SU-DHL-6 (cell line): Measurements from ENCODE around the gene PCDHGB4.
A peak's percentile ranks its signal among the peaks of the same experiment; 100 is the strongest.

Source experiments
- H2AFZ ChIP-seq: fragments of 200-600 bp; sonication (generic); 2 replicates; pipeline ENCODE4 v1.6.1; 2014; ENCODE audit warnings: low read depth, mild to moderate bottlenecking, moderate library complexity, mixed read lengths, antibody characterized with exemption, low read length; ENCODE audit not compliant: severe bottlenecking
- H3F3A ChIP-seq: fragments of 200-600 bp; shearing (Covaris generic); 2 replicates; pipeline ENCODE4 v1.6.0; 2016; ENCODE audit warnings: antibody characterized with exemption, mild to moderate bottlenecking; ENCODE audit not compliant: insufficient read depth
- H3K27ac ChIP-seq: fragments of 200-600 bp; sonication (generic); 2 replicates; pipeline ENCODE4 v1.5.1; 2016; ENCODE audit warnings: low read depth, mild to moderate bottlenecking, low read length, moderate library complexity, mixed read lengths
- H3K27me3 ChIP-seq: fragments of 200-600 bp; sonication (generic), shearing (Covaris generic); 2 replicates; pipeline ENCODE4 v1.6.0; 2014; ENCODE audit warnings: mild to moderate bottlenecking, low read length
- H3K36me3 ChIP-seq: fragments of 200-600 bp; sonication (generic); 2 replicates; pipeline ENCODE4 v1.6.1; 2014; ENCODE audit warnings: mild to moderate bottlenecking, low read length, mixed read lengths
- H3K4me2 ChIP-seq: fragments of 300-600, 200-600 bp; shearing (Covaris generic), sonication (generic); 2 replicates; pipeline ENCODE4 v1.6.0; 2014; ENCODE audit warnings: low read length, low read depth, mild to moderate bottlenecking; ENCODE audit not compliant: poor library complexity, severe bottlenecking
- H3K4me3 ChIP-seq: fragments of 200-600 bp; sonication (generic); 2 replicates; pipeline ENCODE4 v1.5.1; 2014; ENCODE audit warnings: antibody characterized with exemption, low read length, mild to moderate bottlenecking, mixed read lengths; ENCODE audit not compliant: insufficient read depth, poor library complexity, severe bottlenecking
- H3K79me2 ChIP-seq: fragments of 200-600 bp; sonication (generic); 2 replicates; pipeline ENCODE4 v1.6.1; 2014; ENCODE audit warnings: mild to moderate bottlenecking, low read length, moderate library complexity; ENCODE audit not compliant: insufficient read depth
- H3K9ac ChIP-seq: fragments of 200-600 bp; sonication (generic); 2 replicates; pipeline ENCODE4 v1.7.0; 2014; ENCODE audit warnings: mild to moderate bottlenecking, low read length
- H3K9me2 ChIP-seq: fragments of 200-600 bp; sonication (generic); replicated peaks from 2 replicates; pipeline ENCODE4 v1.6.1; 2014; ENCODE audit warnings: low read length; ENCODE audit not compliant: insufficient read depth
- H3K9me3 ChIP-seq: fragments of 200-600 bp; sonication (generic); 2 replicates; pipeline ENCODE4 v1.6.1; 2014; ENCODE audit warnings: low read length, mixed read lengths; ENCODE audit not compliant: insufficient read depth
- H4K20me1 ChIP-seq: fragments of 200-600 bp; sonication (generic); 2 replicates; pipeline ENCODE4 v1.6.1; 2014; ENCODE audit warnings: low read depth, mild to moderate bottlenecking, antibody characterized with exemption, low read length, moderate library complexity, mixed read lengths
- EZH2phosphoT487 ChIP-seq: fragments of 200-600 bp; sonication (generic), shearing (Covaris generic); conservative IDR thresholded peaks from 2 replicates; pipeline ENCODE4 v1.6.1; 2018; ENCODE audit warnings: mild to moderate bottlenecking, antibody characterized with exemption, low read length, moderate library complexity, mixed read lengths
- TF ChIP-seq, protein P1 (sequence below): fragments of 200-600 bp; sonication (generic); IDR thresholded peaks from one replicate; pipeline ENCODE4 v1.5.1; 2017; ENCODE audit warnings: antibody characterized with exemption, mild to moderate bottlenecking, low read length, moderate library complexity; ENCODE audit not compliant: insufficient read depth, poor library complexity, severe bottlenecking

The PCDHGB4 gene

GRCh38 chr5:141359790-141360426, 27.6 kb upstream of the PCDHGB4 start, which contains the start of gene PCDHGB2:
PCDHGB2 (plus strand) TSS chr5:141359994; CDS start chr5:141360136, 142 bp downstream.
- H3K4me3 ChIP-seq: peak within 1 kb of the TSS; percentile 65
- H3K9ac ChIP-seq: peak within 1 kb of the TSS; percentile 58
- peak within 1 kb of the TSS; percentile 89 for H2AFZ ChIP-seq

GRCh38 chr5:141360685-141361084, 26.8 kb upstream of the PCDHGB4 start:
- Histone ChIP-seq H3F3A (peaks cover 4% of the 10 kb centered on the region; the same call in 1 of the 2 replicates), H3K27ac (no peak overlapping the region), H4K20me1 (no peaks in the 10 kb centered on the region), H3K79me2 (no peaks in the 10 kb centered on the region), H3K9me3 (peaks cover 32% of the 10 kb centered on the region; the same call in 1 of the 2 replicates), H3K36me3 (peaks cover 10% of the 10 kb centered on the region; the same call in 1 of the 2 replicates), H3K9me2 (no peaks in the 10 kb centered on the region), H3K4me3 (peak overlapping the region; percentile 65), H3K9ac (no peak overlapping the region), H2AFZ (no peak overlapping the region), H3K27me3 (no peaks in the 10 kb centered on the region), H3K4me2 (peak overlapping the region; percentile 58)
- TF ChIP-seq, protein P1, sequence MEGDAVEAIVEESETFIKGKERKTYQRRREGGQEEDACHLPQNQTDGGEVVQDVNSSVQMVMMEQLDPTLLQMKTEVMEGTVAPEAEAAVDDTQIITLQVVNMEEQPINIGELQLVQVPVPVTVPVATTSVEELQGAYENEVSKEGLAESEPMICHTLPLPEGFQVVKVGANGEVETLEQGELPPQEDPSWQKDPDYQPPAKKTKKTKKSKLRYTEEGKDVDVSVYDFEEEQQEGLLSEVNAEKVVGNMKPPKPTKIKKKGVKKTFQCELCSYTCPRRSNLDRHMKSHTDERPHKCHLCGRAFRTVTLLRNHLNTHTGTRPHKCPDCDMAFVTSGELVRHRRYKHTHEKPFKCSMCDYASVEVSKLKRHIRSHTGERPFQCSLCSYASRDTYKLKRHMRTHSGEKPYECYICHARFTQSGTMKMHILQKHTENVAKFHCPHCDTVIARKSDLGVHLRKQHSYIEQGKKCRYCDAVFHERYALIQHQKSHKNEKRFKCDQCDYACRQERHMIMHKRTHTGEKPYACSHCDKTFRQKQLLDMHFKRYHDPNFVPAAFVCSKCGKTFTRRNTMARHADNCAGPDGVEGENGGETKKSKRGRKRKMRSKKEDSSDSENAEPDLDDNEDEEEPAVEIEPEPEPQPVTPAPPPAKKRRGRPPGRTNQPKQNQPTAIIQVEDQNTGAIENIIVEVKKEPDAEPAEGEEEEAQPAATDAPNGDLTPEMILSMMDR: no peak
- no peak for TF ChIP-seq EZH2phosphoT487

More at GRCh38 chr5:141359790-141360426, 27.6 kb upstream of the PCDHGB4 start, which contains the start of gene PCDHGB2:
- H3K79me2 ChIP-seq: no peaks in the 10 kb centered on the region
- H3K27ac ChIP-seq: 0 out of 2 replicates have a peak within 1 kb of the TSS, but pooled peaks have one; percentile 17
- peaks cover 10% of the 10 kb centered on the region; the same call in 1 of the 2 replicates for H3K36me3 ChIP-seq
- H4K20me1 ChIP-seq: no peaks in the 10 kb centered on the region
- TF ChIP-seq, protein P1: peak; percentile 76
- TF ChIP-seq EZH2phosphoT487: no peak
- peak within 1 kb of the TSS; percentile 58 for H3K4me2 ChIP-seq
- H3K9me2 ChIP-seq: no peaks in the 10 kb centered on the region
- H3K27me3 ChIP-seq: no peaks in the 10 kb centered on the region
- peaks cover 27% of the 10 kb centered on the region; the same call in 1 of the 2 replicates for H3K9me3 ChIP-seq
- peaks cover 4% of the 10 kb centered on the region; the same call in 1 of the 2 replicates for H3F3A ChIP-seq

- H3K9me3 ChIP-seq: peaks cover 32% of the 10 kb centered on the region; the same call in 1 of the 2 replicates
- peak overlapping the region; percentile 61 for H3K4me2 ChIP-seq
Observed at GRCh38 chr5:141362719-141363118, 24.8 kb upstream of the PCDHGB4 start.

More at GRCh38 chr5:141362719-141363118, 24.8 kb upstream of the PCDHGB4 start:
- no peak overlapping the region for H2AFZ ChIP-seq
- TF ChIP-seq, protein P1: no peak
- TF ChIP-seq EZH2phosphoT487: no peak
- H3K4me3 ChIP-seq: peak overlapping the region; percentile 36
- no peaks in the 10 kb centered on the region for H3K79me2 ChIP-seq
- no peaks in the 10 kb centered on the region for H3K27me3 ChIP-seq
- H3K27ac ChIP-seq: peak overlapping the region; percentile 55
- H3K9me2 ChIP-seq: no peaks in the 10 kb centered on the region
- H3K36me3 ChIP-seq: peaks cover 10% of the 10 kb centered on the region; the same call in 1 of the 2 replicates
- no peaks in the 10 kb centered on the region for H4K20me1 ChIP-seq
- peaks cover 4% of the 10 kb centered on the region; the same call in 1 of the 2 replicates for H3F3A ChIP-seq
- 0 out of 2 replicates have a peak overlapping the region, but pooled peaks have one; percentile 5 for H3K9ac ChIP-seq
